NOMO-1 treated with DMSO at 0.1 percent for 48 hours (cell line): ENCODE results near the gene JAK3.

ENCODE experiments used
- DNase-seq: peaks from one replicate; lab custom pipeline; 2025; ENCODE audit not compliant: unreplicated experiment; lab: John Stamatoyannopoulos, UW

The JAK3 gene

GRCh38 chr19:17841810-17842662 lies 5.7 kb downstream of the JAK3 start:
- no peak for DNase-seq

DNA sequence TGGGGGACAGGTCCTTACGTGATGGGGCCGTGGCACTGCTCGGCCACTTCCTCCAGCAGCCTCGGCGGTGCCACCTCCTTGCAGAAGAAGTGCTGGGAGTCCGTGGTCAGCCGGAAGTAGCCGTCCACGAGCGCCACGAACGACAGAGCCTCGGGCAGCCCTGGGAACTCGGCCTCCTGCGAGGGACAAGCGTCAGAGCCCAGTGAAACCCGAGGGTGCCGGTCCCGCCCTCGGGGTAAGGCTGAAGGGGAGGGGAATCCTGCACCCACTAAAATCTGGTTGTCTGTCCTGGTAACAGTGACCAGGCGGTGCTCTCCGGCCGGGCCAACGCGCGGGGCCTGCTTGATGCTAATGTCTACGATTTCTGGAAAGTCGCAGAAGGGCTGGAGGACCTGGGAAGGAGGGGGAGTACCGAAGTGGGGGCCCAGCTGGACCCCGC lies 6.4 kb downstream of the JAK3 start:
- no peak for DNase-seq

- DNase-seq, result no peak
Measured at GRCh38 chr19:17840019-17840418, 7.8 kb downstream of the JAK3 start.

DNA sequence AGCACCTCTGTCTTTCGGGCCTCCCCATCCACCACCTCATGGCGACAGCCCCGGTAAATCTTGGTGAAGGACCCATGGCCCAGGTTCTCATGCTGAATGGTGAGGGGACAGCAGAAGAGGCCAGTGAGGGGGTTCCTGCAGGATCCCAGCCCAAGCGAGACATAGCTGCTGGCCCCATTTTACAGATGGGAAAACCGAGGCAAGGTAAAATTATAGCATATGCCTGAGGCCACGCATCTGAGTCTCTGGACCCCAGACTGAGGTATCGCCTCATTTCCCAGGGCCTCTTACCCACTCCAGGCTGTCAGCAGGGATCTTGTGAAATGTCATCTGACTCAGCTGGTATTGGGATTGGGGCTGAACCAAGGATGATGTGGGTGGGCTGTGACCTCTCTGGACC lies 9.8 kb downstream of the JAK3 start:
- DNase-seq, result no peak

DNA sequence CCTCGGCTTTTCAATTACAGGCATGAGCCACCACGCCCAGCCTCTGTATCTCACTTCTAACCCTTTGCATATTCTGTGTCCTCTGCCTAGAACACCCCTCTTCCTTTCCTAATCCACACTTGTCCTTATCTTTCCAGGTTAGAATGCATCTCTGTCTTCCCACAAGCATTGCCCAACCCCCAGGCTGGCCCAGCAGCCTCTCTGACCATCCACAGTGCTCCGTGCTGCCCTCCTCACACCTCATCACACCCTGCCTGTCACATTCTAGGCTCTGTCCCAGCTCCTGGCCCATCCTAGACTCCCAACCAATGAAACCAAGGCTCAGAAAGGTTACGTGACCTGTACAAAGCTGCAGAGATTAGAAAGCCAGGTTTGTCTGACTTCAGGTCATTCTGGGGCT lies 11.3 kb downstream of the JAK3 start:
- no peak for DNase-seq

GRCh38 chr19:17835182-17836006 lies 12.4 kb downstream of the JAK3 start:
- DNase-seq, result no peak

- no peak for DNase-seq
Measured at GRCh38 chr19:17834350-17835181, 13.2 kb downstream of the JAK3 start.

DNA sequence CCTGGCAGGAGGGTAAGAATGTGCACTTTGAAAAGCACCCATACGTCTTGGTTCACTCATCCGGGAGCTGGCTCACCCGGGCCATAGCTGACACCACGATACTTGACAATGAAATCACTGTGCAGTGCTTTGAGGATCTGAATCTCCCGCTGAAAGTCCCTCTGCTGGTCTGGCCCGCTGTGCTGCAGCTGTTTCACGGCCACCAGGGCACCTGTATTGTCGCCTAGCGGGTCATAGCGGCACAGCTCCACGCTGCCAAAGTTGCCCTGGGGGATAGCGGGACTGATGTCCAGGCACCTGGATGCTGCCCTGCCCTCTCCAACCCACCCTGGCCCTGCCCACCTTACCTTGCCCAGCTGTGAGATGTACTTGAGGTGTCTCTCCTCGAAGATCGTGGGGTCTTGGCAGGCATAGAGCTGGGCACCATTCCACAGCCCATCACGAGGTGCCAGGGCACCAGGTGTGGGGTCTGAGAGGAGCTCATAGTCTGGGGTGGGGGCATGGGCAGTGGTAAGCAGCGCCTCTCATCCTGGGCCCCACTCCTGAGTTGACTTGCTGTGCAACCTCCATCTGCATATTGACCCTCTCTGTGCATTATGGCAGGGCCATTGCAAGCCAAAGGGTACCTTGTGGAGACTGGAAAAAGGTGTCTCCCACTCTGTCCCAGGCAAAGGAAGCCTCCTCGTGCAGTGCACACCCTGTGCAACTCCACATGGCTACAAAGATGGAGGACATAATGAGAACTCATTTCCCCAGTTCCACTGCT lies 15.2 kb downstream of the JAK3 start:
- DNase-seq, result no peak

- no peak for DNase-seq
Measured at GRCh38 chr19:17831419-17831888, 16.3 kb downstream of the JAK3 start.

- no peak for DNase-seq
Measured at GRCh38 chr19:17830567-17831418, 17.0 kb downstream of the JAK3 start.

- no peak for DNase-seq
Measured at GRCh38 chr19:17829855-17830566, 17.8 kb downstream of the JAK3 start.

DNA sequence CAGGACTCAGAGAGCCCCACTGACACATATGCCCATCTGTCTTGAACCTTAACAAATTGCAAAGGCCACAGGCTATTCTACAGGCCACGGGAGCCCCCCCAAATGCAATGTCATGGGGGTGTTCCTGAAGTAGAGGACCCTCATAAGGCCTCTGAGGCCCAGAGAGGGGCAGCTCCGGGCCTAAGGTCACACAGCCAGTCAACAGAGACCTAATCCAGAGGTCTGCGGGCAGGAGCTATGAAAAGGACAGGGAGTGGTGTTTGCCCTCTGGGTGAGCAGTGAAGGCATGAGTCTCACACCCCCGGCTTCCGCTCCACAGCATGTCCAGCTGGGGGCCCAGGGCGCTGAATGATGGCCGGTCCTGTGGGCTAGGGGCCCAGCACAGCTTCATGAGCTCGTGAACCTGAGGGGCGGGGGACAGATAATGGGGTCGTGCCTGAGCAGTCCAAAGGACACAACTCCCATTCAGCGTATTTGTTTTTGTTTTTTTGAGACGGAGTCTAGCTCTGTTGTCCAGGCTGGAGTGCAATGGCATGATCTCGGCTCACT lies 21.2 kb downstream of the JAK3 start:
- no peak for DNase-seq

DNA sequence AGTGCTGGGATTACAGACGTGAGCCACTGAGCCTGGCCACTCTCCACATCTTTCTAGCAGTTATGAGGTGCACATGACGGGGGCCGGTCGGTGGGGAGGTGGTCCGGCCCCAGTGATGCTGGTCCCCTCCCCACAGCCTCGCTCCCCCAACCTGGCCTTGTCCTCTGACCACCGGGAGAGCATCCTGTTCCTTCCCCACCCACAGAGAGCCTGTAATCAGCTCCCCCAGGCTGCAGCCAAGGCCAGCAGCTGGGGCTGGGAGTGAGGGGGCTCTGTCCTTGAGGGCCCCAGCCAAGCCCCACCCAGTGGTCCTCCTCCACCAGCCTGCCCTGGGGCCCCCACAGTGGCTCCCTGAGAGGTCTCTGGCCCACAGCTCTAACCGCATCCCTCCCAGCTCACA lies 23.4 kb downstream of the JAK3 start:
- DNase-seq, result no peak

DNA sequence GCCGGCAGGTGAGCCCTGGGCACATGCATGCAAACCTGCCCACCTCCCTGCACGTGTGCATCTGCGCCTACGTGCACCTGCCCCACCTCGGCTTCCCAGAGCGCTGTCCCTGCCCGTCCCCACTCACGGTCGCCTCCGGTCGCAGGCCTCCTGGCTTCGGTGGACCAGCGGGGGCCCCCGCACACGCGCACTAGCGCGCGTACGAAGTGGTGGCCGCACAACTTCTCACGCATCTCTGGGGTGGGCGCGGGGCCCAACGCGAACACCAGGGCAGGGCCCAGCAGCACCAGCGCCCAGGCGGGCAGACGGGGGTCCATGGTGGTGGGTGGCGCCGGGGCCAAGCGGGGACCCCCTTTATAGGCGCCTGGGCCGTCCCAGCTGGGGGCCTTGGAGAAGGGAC lies 26.6 kb downstream of the JAK3 start, which contains the start of gene INSL3:
INSL3 (minus strand) TSS at position 330 of the 400 bp plus-strand sequence; CDS start at position 317, 13 bp downstream.
- no peak for DNase-seq

GRCh38 chr19:17817668-17818363 lies 30.0 kb downstream of the JAK3 start:
- DNase-seq, result no peak

GRCh38 chr19:17812099-17812498 lies 35.7 kb downstream of the JAK3 start:
- DNase-seq, result no peak

DNA sequence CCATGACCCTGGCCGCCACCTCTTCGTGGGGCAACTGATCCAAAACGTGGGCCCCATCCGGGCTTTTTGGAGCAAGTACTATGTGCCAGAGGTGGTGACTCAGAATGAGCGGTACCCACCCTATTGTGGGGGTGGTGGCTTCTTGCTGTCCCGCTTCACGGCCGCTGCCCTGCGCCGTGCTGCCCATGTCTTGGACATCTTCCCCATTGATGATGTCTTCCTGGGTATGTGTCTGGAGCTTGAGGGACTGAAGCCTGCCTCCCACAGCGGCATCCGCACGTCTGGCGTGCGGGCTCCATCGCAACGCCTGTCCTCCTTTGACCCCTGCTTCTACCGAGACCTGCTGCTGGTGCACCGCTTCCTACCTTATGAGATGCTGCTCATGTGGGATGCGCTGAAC lies 36.1 kb downstream of the JAK3 start:
- no peak for DNase-seq

- no peak for DNase-seq
Measured at GRCh38 chr19:17811103-17811502, 36.7 kb downstream of the JAK3 start.
